ENCODE measurements around the gene DNAH17.

GRCh38 chr17:78486946-78487680, 90.1 kb downstream of the DNAH17 start:
- no peak for TF ChIP-seq CTCF (IDR thresholded peaks at IDR 0.05; ENCODE audit: low read depth, low read length, poor library complexity, severe bottlenecking)
- no peak for TF ChIP-seq EZH2phosphoT487 (IDR thresholded peaks at IDR 0.05; ENCODE audit: borderline replicate concordance, low read length)

Measured in DOHH2 (cell line).